Activated gamma-delta T cell (primary cell): ENCODE results near the gene PNPLA5.

ENCODE experiments used
- DNase-seq: peaks from one replicate; lab custom pipeline; 2025; lab: John Stamatoyannopoulos, UW

PNPLA5 gene

DNA sequence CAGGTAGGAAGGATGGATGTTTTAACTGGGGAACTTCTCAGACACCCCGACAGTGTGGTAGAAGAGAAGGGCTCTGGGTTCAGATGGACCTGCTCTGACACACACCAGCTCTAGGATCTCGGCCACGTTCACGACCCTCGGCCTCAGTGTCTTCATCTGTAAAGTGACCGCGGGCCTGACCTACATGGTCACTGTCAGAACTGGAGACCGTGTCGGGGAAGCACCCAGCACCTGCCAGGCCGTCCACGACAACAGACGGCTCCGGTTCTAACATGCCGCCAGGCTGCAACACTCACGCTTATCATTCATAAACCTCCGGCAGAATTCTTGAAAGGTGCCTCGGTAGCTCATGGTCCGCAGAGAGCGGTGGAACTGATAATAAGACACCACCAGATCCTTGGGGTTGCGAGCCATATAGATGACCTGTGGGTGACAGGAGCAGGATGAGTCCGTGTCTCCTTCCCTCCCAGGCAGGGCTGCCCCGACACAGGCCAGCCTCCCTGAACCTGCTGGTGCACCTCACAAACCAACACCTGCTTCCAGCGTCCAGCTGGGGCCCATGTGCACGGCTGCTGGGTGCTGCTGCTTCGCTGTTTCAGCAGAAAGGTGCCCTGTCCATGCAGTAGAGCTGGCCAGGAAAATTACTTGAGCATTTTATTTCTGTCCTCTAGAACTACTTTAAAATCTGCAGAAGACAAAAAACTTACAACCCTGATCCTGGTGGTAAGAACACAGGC lies 53.1 kb downstream of the PNPLA5 start:
- no peak for DNase-seq

DNA sequence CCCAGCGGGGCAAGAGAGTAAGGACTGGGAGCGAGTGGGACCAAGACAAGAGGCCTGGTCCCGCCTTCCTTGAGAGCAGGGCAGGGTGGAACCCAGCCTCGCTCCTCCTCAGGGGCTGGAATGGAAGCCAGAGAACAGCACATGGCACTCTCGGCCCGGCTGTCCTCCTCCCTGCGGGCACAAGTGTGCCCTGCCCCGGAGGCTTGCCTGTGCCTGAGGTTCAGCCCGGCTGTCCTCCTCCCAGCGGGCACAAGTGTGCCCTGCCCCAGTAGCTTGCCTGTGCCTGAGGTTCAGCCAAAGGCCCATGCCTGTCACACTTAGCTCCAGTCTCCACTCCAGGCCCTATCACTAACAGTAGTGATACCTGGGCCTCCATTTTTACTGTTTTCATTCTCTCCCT lies 53.7 kb downstream of the PNPLA5 start:
- no peak for DNase-seq

DNA sequence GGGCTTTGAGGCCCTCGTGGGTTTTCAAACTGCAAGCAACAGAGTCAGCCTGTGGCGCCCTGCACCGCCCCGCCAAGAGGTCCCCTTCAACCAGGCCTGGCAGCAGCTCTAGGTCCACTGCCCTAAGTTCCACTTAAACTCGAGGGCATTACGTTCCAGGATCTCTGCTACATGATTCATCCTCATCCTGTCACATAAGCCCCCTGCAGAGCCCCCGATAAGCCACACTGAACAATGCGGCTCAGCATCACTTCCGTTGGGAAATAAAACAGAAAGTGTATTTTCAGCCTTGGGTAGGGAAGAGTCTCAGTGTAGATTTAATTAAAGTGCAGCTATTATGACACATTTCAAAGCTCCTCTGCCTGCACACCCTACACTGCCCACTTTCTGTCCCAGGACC lies 54.1 kb downstream of the PNPLA5 start:
- no peak for DNase-seq

DNA sequence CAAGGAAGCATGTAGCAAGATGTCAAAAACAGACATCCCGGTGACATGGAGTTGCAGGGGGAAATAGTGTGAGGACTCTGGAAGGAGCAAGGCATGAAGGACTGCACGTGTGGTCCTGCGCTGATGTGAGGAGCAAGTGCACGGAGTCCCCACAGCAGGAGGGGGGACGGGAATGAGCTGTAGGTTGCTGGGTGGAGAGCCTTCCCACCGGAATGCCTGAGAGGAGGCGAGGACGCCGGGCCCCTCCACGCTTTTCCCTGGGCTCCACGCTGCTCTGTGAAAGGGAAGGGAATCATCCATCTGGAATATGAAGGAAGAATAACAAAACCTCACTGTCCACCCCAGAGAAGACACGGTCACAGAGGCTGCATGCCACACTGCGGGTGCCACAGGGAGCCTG lies 56.1 kb downstream of the PNPLA5 start:
- DNase-seq: no peak

DNA sequence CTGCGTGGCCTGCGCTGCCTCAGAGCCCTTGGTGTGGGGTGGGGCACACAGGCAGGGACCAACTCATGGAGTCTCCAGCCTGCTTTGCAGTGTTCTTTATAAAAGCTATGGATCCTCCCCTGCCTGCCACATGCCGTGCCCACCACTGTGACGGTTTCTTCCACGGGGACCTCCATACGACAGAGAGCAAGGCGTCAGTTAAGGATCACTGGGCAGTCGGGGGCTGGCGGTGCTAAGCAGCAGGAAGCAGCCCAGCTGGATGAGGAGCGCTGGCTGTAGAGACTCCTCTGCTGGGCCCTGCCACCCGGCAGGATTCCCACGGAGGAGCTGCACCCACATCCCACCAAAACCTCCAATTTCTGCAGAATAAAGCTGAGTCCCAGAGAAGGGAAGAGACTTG lies 56.6 kb downstream of the PNPLA5 start:
- DNase-seq: no peak

DNA sequence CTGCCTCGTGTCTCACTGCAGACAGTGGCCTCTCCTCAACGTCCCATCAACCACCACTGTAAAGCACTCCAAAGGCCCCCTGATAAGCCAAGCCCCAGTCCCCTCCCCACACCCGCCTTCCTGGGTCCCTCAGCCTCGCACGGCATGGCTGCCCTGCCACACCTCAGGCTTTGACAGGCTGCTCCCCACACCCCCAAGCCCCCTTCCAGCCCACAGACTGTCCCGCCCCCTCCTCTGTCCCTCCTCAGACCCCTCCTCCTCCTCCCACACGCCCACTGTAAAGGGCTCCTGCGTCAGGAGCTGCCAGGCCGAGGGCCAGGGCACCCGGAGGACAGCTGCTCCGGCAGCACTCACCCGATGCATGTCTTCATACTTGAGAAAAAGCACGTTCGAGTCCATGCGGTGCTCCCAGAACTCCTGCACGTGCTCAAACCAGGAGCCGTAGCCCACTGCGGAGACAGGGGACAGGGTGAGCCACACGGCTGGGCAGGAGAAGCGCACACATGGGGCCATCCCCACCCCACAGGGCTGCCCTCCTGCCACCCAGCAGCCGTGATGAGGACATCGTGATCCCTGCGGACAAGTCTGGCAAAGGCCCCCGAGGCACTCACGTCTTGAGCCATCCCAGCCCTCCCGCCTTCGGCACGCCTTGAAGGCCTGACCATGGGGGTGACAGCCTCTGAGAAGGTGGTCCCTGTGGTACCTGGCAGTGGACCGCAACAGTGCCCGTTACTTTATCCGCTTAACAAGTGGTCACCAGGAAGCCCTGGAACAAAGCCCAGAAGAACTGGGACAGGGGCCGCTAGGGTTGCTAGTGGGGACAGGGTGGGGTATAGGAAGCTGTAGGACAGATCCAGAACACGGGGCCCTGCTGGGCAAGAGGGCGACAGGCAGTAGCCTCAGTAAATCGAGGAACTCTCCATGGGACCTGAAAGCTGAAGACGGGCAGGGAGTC lies 58.2 kb downstream of the PNPLA5 start:
- no peak for DNase-seq

DNA sequence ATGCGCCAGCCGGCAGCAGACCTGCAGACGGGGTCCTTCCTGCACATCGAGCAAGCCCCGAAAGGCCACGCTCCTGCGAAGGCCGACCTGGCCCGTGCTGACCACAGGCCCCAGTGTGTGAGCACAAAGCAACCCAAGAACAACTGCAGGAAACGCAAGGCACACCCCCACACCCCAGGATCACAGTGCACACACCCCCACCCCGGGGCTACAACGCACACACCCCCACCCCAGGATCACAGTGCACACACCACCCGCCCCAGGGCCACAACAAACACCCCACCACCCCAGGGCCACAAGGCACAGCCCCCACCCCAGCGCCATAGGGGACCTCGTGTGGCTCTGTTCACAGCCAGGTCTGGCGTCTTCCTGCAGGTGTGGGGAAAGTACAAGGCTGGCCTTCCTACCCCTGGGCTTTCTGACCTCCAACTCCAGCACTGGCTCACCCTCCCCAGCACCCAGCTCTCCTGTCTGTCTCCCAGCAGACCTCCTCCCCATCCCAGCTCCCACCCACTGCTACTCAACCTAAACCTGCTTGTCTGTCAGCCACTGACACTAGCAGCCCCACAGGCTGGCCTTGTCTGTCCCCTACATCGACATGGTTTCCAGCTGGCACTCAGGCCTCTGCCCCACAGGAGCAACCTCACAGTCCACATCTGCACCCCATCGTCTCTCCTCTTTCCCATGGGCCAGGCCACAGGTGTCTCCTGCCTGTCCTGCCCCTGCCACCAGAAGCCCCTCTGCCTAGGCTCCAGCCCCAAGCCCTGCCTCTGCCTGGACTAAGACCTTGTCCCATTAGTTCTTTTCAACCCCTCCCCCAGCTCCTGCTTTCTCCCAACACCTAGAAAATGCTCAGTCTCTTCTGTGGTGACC lies 59.2 kb downstream of the PNPLA5 start:
- no peak for DNase-seq

DNA sequence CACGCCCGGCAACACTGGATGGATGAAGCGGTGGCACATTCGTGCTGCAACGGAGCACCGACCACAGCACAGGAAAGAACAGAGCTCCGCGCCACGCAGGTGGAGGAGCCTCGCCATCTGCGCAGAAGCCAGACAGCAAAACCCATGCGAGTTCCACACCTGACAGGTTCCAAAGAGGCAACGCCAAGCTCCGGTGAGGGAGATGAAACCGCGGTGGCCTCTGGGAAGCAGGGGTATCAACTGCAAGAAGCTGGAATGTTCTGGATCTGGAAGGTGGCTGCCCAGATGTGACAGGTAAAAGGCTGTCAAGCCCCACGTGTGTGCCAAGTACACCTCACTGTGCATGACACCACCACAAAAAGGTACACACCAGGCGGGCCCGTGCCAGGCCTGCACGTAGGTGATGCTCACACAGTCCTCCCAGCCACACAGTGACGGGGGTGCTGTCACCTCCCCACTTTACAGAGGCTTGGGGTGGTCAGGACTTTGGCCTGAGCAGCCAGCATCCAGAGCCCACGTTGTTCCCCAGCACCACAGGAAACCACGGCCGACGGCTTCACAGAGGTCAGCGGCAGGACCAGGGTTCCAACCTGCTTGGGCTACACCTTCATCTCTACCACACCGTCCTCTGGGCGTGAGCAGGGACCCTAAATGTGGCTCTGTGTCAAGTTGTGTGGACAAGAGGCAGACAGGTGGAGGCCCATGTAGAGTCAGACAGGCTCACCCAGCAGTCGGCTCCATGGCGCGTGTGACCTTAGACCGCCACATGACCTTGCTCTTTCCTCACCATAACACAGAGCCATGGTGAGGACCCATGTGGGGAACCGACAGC lies 60.0 kb downstream of the PNPLA5 start:
- DNase-seq: no peak

DNA sequence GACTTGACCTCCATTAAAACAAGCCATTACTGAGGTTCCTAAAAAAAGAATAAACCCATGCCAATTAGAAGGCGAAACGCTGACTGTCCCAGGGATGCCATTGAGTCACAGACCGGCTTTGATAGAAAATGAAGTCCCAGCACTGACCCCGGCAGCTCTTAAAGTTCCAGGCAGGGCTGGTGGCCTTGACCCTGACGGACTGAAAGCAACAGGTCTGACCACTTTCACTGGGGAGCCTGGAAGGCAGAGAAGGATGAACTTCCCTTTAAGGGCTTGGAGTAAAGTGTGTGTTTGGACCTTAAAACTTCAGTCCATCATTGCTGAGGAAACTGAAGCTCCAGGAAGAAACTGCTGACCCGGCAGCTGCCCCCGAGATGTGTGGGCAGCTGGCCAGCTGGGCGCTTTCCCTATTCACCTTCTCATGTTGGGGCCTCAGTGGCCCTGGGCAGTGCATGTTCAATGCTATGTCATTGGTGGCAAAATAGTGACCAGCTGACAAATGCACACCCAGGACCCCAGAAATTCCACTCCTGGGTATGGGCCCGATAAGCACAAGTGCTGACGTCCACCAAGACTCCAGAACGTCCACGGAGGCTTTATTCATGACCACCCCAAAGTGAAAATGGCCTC lies 60.8 kb downstream of the PNPLA5 start:
- DNase-seq: no peak

DNA sequence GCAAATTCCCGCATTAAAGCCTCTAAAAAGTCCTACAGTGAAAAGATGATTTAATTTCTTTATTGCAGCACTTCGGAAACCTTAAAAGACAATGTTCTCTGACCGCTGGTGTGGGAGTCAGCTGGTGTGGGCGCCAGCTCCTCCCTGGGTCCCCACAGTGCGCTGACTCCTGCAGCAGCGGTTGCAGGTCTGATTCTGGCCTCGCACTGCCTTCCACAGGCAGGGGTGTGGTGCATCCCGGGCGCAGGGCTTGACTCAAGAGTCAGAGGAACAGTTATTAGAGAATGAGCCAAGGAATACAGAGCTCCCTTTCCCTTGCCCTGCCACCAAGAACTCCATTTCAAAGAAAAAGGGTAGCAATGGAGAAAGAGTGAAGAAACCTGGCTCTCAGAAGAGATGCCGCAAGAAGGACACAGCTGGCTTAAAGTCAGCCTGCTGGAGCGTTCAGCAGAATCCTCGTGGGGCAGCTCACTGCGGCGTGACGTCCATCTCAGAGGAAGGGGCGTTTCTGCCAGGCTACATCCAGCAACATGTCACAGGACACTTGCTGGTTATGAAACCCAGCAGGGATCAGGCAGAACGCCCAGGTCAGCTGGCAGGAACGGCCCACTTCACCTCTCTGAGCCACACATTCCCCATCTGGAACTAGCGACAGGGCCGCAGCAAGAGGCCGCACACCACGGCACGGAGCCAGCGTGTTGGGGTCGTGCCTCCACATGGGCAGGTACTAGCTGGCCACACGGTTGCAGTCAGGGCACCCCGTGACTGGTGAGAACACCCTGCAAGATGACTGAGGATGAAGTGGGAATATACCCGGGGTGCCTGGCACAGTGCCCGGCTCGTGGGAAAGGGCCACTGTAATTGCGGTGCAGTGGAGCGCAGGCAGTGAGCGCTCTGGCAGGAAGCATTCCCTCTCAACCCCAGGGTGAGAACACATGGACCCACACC lies 61.6 kb downstream of the PNPLA5 start:
- DNase-seq: no peak
